SK-N-SH (cell line): ENCODE results near the gene CCDC57. TPM values are rescaled to one million over a fixed set of nuclear protein-coding genes. Genes with fewer than 3 reads are reported as not detected.

Experiments
- CTCF ChIA-PET: fragments of 300-600, 350-600 bp; formaldehyde crosslinking; extraction: SDS; loops from one replicate; lab custom pipeline; 2021; lab: Yijun Ruan, JAX
- POLR2A ChIA-PET: fragments of 350-600 bp; sonication (Branson Sonifier 250); formaldehyde crosslinking; extraction: SDS; loops from one replicate; lab custom pipeline; 2020; ENCODE audit warnings: antibody characterized with exemption, inconsistent platforms; lab: Yijun Ruan, JAX
- DNase-seq: peaks from one replicate; pipeline ENCODE4 v3.0.0; 2012
- H2AFZ ChIP-seq: fragments of 200-600 bp; sonication (generic); 2 replicates; pipeline ENCODE4 v1.8.1; 2016; ENCODE audit warnings: antibody characterized with exemption, mild to moderate bottlenecking, low read depth
- H3F3A ChIP-seq: fragments of 200-600 bp; sonication (generic); replicated peaks from 2 replicates; pipeline ENCODE3; 2016; ENCODE audit warnings: antibody characterized with exemption, mild to moderate bottlenecking; ENCODE audit not compliant: insufficient read depth
- H3K27ac ChIP-seq, 2 experiments: fragments of 200-500 bp in 1 of 2; fragments of 200-600 bp in 1 of 2; sonication (Bioruptor generic) in 1 of 2; sonication (generic), shearing (Covaris generic) in 1 of 2; 2 replicates each; pipeline versions ENCODE4 v1.5.1 to v1.6.1; 2014 to 2016; ENCODE audit warnings: low read depth in 2 of 2, inconsistent platforms in 1 of 2, low read length in 1 of 2, mild to moderate bottlenecking in 1 of 2, mixed read lengths in 1 of 2
- H3K27me3 ChIP-seq: fragments of 200-600 bp; sonication (generic), shearing (Covaris generic); 2 replicates; pipeline ENCODE4 v1.6.1; 2016; ENCODE audit warnings: mixed run types; ENCODE audit not compliant: insufficient read depth
- H3K36me3 ChIP-seq, 2 experiments: fragments of 200-500 bp in 1 of 2; fragments of 200-600 bp in 1 of 2; sonication (Bioruptor generic) in 1 of 2; sonication (generic) in 1 of 2; replicated peaks in 1 of 2; 2 replicates each; pipeline versions ENCODE3 to v1.5.1; 2014 to 2016; ENCODE audit warnings: low read length in 1 of 2, mild to moderate bottlenecking in 1 of 2; ENCODE audit not compliant: insufficient read depth in 2 of 2, control insufficient read depth in 1 of 2
- H3K4me1 ChIP-seq, 2 experiments: fragments of 200-500 bp in 1 of 2; fragments of 200-600 bp in 1 of 2; sonication (Bioruptor generic) in 1 of 2; sonication (generic), shearing (Covaris generic) in 1 of 2; 2 replicates each; pipeline versions ENCODE4 v1.5.1 to v1.6.1; 2014 to 2016; ENCODE audit warnings: low read depth in 1 of 2, low read length in 1 of 2, mixed run types in 1 of 2; ENCODE audit not compliant: insufficient read depth in 2 of 2, control insufficient read depth in 1 of 2
- H3K4me2 ChIP-seq: fragments of 200-600 bp; sonication (generic), shearing (Covaris generic); 2 replicates; pipeline ENCODE4 v1.6.1; 2017; ENCODE audit warnings: mixed run types
- H3K4me3 ChIP-seq, 2 experiments: fragments of 200-500 bp in 1 of 2; fragments of 200-600 bp in 1 of 2; sonication (Bioruptor generic) in 1 of 2; sonication (generic), shearing (Covaris generic) in 1 of 2; 2 replicates each; pipeline versions ENCODE4 v1.5.1 to v1.8.1; 2014 to 2016; ENCODE audit warnings: low read depth in 2 of 2, inconsistent platforms in 1 of 2, low read length in 1 of 2, mild to moderate bottlenecking in 1 of 2, mixed read lengths in 1 of 2, moderate library complexity in 1 of 2
- H3K79me2 ChIP-seq: fragments of 200-600 bp; sonication (generic); 2 replicates; pipeline ENCODE4 v1.8.1; 2017; ENCODE audit warnings: mild to moderate bottlenecking; ENCODE audit not compliant: insufficient read depth
- H3K9ac ChIP-seq: fragments of 200-600 bp; sonication (generic); 2 replicates; pipeline ENCODE4 v1.6.1; 2017; ENCODE audit warnings: mixed run types
- H3K9me2 ChIP-seq: fragments of 200-600 bp; sonication (generic); 2 replicates; pipeline ENCODE4 v1.6.1; 2017; ENCODE audit warnings: mixed run types
- H3K9me3 ChIP-seq: fragments of 200-600 bp; sonication (generic); 2 replicates; pipeline ENCODE4 v1.6.1; 2017; ENCODE audit warnings: mixed run types, mild to moderate bottlenecking, moderate library complexity
- H4K20me1 ChIP-seq: fragments of 200-600 bp; sonication (generic); 2 replicates; pipeline ENCODE4 v1.6.1; 2017; ENCODE audit warnings: mild to moderate bottlenecking, mixed run types; ENCODE audit not compliant: insufficient read depth
- CHD2 ChIP-seq: fragments of 150-350 bp; IDR thresholded peaks from 2 replicates; pipeline ENCODE4 v1.6.1; 2018; ENCODE audit warnings: low read length; ENCODE audit not compliant: partially characterized antibody
- CTCF ChIP-seq: fragments of 200-600 bp; sonication (generic); IDR thresholded peaks from 2 replicates; pipeline ENCODE4 v1.6.1; 2017; ENCODE audit warnings: antibody characterized with exemption, mild to moderate bottlenecking, moderate library complexity
- ELF1 ChIP-seq: IDR thresholded peaks from 2 replicates; pipeline ENCODE4 v1.4.0; 2012
- EZH2phosphoT487 ChIP-seq: fragments of 200-600 bp; sonication (generic); IDR thresholded peaks from 2 replicates; pipeline ENCODE4 v1.6.1; 2017; ENCODE audit warnings: low read depth, mixed run types, mild to moderate bottlenecking, antibody characterized with exemption, moderate library complexity, borderline replicate concordance
- FOXM1 ChIP-seq: IDR thresholded peaks from 2 replicates; pipeline ENCODE4 v1.4.0; 2012; ENCODE audit warnings: low read depth, mild to moderate bottlenecking
- GATA2 ChIP-seq: sonication (generic); formaldehyde crosslinking; IDR thresholded peaks from 2 replicates; pipeline ENCODE4 v1.5.0; 2020; ENCODE audit warnings: mild to moderate bottlenecking, missing genetic modification reagents
- IRF3 ChIP-seq: fragments of 150-350 bp; IDR thresholded peaks from 2 replicates; pipeline ENCODE4 v1.6.1; 2016; ENCODE audit warnings: mild to moderate bottlenecking, low read depth, low read length
- JUND ChIP-seq: IDR thresholded peaks from 2 replicates; pipeline ENCODE4 v1.4.0; 2012
- MAX ChIP-seq: IDR thresholded peaks from 2 replicates; pipeline ENCODE4 v1.4.0; 2012; ENCODE audit warnings: low read depth
- MEF2A ChIP-seq: IDR thresholded peaks from 2 replicates; pipeline ENCODE4 v1.4.0; 2012; ENCODE audit warnings: low read depth, borderline replicate concordance
- MXI1 ChIP-seq: IDR thresholded peaks from 2 replicates; pipeline ENCODE4 v1.6.1; 2012; ENCODE audit warnings: mild to moderate bottlenecking, low read depth, low read length, improper control_type of control experiment
- PBX3 ChIP-seq: IDR thresholded peaks from 2 replicates; pipeline ENCODE4; 2012
- RAD21 ChIP-seq: IDR thresholded peaks from 2 replicates; pipeline ENCODE4 v1.6.1; 2012; ENCODE audit warnings: mild to moderate bottlenecking, low read length
- REST ChIP-seq: IDR thresholded peaks from 2 replicates; pipeline ENCODE4 v1.6.1; 2012; ENCODE audit warnings: mild to moderate bottlenecking, low read depth, low read length, moderate library complexity
- SMC3 ChIP-seq: IDR thresholded peaks from 2 replicates; pipeline ENCODE4 v1.6.1; 2012; ENCODE audit warnings: low read depth, low read length, improper control_type of control experiment
- TAF1 ChIP-seq: IDR thresholded peaks from 2 replicates; pipeline ENCODE4 v1.6.1; 2012; ENCODE audit warnings: low read depth, mild to moderate bottlenecking, low read length, moderate library complexity, borderline replicate concordance
- TEAD4 ChIP-seq: IDR thresholded peaks from 2 replicates; pipeline ENCODE4 v1.4.0; 2012; ENCODE audit warnings: mild to moderate bottlenecking, borderline replicate concordance; ENCODE audit not compliant: insufficient read depth
- USF1 ChIP-seq: IDR thresholded peaks from 2 replicates; pipeline ENCODE4 v1.4.0; 2012; ENCODE audit warnings: low read depth, borderline replicate concordance
- YY1 ChIP-seq: IDR thresholded peaks from 2 replicates; pipeline ENCODE4 v1.4.0; 2012; ENCODE audit warnings: low read depth, mild to moderate bottlenecking
- WGBS: methylation state at CpG from one replicate; pipeline ENCODE4 v1.1.6; 2017; ENCODE audit warnings: low lambda C conversion rate; 5-methylcytosine and 5-hydroxymethylcytosine counted together
- polyA plus RNA-seq, 3 experiments: library from polyadenylated mRNA; depleted of rRNA; stranded (reverse); fragments of >200 nt; gene quantifications; 2 replicates each; pipeline ENCODE4 v1.2.3, GENCODE V29; 2012

Gene CCDC57
- polyA plus RNA-seq, 1 of the 3 experiments (the other 2 are of a cell fraction) = 68.6 TPM

GRCh38 chr17:82077617-82078358 lies 134.9 kb downstream of the CCDC57 start:
- Histone ChIP-seq H3K79me2 (no peaks in the 10 kb centered on the region), H3K9me3 (no peaks in the 10 kb centered on the region), H3K36me3 (peaks cover 16 to 42% of the 10 kb centered on the region in 2 experiments), H3F3A (peaks cover 17% of the 10 kb centered on the region), H3K4me2 (no peak overlapping the region), H3K4me1 (no peaks in the 10 kb centered on the region), H3K4me3 (no peak overlapping the region), H3K27ac (no peak overlapping the region), H3K9ac (no peak overlapping the region), H3K27me3 (no peaks in the 10 kb centered on the region), H4K20me1 (no peaks in the 10 kb centered on the region), H2AFZ (no peak overlapping the region), H3K9me2 (no peaks in the 10 kb centered on the region)
- CTCF ChIA-PET = interaction anchor here (0.7 to 2.2 kb wide), 4 partner anchors 27 to 118 kb away, joined by 4 to 14 read pairs (median 4); partner anchors contain the start of gene DCXR
- WGBS = 88% methylated on average over 25 of the region's 28 CpGs
- TF ChIP-seq EZH2phosphoT487 (no peak), ELF1 (no peak), MAX (no peak), CTCF (no peak), RAD21 (no peak), REST (no peak), TEAD4 (no peak), TAF1 (no peak), MXI1 (no peak), SMC3 (no peak), USF1 (no peak), YY1 (no peak), JUND (no peak), FOXM1 (no peak), GATA2 (CRISPR knock-in tag) (no peak), CHD2 (no peak), IRF3 (no peak), PBX3 (no peak), MEF2A (no peak)
- no peak for DNase-seq
- POLR2A ChIA-PET = no interaction called here
